Suprapubic skin (tissue), 4 donors: ENCODE results near the gene PPM1H.

ENCODE experiments used
- CTCF ChIP-seq, 2 donors: fragments of 200-600 bp in 1 of 2; fragments of 450-650 bp in 1 of 2; sonication (generic) in 1 of 2; IDR thresholded peaks; one replicate each; pipeline ENCODE4 v1.5.1; 2016 to 2019; ENCODE audit warnings: antibody characterized with exemption in 2 of 2, mild to moderate bottlenecking in 1 of 2, moderate library complexity in 1 of 2
- POLR2A ChIP-seq, 2 donors: fragments of 450-650 bp; IDR thresholded peaks; one replicate each; pipeline ENCODE4 v1.6.1; 2017; ENCODE audit warnings: antibody characterized with exemption in 2 of 2, mild to moderate bottlenecking in 2 of 2, moderate library complexity in 2 of 2
- POLR2AphosphoS5 ChIP-seq, 3 donors: sonication (generic); formaldehyde crosslinking; IDR thresholded peaks; one replicate each; pipeline ENCODE4 v1.6.1; 2017; ENCODE audit warnings: antibody characterized with exemption in 3 of 3

GRCh38 chr12:62776575-62776974, 158.4 kb downstream of the PPM1H start:
- TF ChIP-seq POLR2A (IDR thresholded peaks at IDR 0.05) (no peak), POLR2AphosphoS5 (IDR thresholded peaks at IDR 0.05) (no peak), CTCF (IDR thresholded peaks at IDR 0.05) (no peak)
